ENCODE data around the gene SLC35A5.

SLC35A5 gene

GRCh38 chr3:112627419-112627818 lies 65.6 kb downstream of the SLC35A5 start:
- DNase-seq (ENCODE audit: low read depth) = no peak

DNA sequence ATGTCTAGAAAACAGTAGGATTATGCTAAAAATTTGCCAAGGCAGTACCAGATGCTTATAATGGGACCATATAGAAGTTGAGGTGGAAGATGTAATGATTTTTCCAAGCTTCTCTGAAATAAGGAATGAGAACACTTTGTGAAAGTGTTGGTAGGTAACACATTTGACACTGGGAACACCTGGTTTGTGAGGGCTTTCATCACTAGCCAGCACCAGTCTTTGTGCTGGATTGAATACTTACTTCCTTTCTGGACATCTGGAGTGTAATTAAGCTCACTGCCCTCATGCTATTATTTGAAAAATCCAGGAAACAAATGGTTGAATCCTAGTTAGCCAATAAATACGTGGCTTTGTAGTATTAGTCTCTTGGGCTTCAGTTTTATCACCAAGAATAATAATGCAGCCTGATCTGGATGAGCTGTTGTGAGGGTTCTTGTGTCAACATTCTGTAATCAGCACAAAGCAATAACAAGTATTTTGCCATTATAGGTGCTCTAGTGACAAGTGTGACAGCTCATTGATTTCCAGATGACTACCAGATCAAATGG lies 66.1 kb downstream of the SLC35A5 start:
- no peak for DNase-seq (ENCODE audit: low read depth)

DNA sequence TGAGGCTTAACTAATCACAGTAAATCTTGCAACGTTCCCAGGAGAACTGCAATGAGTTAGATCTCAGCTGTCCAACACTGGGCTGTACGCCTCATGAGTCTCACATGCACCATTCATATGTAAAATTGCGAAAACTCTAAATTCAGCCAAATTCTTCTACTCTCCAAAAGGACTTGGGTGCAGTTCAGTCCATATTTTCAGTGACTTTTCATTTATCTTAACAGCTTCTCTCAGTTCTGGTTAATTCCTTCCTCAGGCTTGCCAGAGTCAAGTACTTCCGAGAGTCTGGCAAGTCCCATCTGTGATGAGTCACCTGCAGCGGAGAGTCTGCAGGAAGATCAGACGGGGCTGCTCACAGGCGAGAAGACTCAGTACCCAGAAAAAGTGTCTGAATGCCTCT lies 67.6 kb downstream of the SLC35A5 start:
- peak; percentile 75 for DNase-seq (ENCODE audit: low read depth)

DNA sequence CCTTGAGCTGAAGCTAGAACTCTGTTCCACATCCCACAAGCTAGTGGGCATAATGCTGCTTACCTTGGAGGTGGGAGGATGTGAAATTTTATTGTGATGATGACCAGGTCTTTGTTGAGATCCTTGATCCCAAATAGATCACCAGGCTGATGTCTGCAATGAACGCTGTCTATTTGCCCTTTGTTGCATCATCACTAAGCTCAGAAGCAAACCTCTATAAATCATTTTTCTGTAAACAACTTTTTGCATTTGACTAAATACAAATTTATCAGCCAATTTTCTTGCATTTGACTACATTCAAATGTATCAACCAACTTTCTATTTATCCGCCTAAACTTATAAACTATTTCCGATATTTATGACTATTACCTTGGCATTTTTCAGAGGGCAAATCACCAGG lies 69.4 kb downstream of the SLC35A5 start:
- no peak for DNase-seq (ENCODE audit: low read depth)

DNA sequence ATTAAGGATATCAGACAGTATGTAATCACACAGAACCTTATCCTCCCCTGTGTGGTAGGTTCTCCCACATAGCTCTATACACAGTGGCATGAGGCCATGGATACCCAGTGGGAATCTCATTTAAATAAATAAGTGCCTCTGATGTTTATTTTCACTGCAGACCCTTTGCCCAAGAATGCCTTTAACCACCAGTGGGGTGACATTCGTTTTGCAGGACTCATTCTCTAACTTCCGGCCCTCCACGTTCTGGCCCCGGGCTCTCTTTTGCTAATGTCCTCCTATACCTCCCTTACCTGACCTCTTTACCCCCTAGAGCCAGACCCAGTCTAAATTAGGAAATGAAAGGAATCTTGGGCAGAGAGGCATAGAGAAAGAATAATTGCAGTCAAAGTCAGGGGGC lies 70.8 kb downstream of the SLC35A5 start:
- DNase-seq (ENCODE audit: low read depth) = no peak

DNA sequence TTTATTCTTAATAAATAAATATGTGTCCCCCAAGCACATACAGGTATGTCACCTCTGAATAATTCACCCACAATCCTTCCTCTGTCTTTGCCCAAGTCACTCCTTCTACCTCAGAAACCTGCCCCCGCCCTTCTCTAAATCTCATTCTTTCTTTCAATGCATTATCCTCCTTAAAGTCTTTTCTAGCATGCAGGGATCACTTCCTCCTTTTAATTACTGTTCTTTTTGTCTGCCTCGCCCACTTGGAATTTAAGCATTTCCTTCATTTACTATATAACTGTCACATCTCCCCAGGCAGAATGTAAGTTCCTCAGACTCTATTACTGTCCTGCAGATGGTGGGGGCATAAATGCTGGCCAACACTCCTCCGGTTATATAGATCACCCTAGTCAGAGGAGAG lies 71.3 kb downstream of the SLC35A5 start:
- DNase-seq (ENCODE audit: low read depth) = no peak

DNA sequence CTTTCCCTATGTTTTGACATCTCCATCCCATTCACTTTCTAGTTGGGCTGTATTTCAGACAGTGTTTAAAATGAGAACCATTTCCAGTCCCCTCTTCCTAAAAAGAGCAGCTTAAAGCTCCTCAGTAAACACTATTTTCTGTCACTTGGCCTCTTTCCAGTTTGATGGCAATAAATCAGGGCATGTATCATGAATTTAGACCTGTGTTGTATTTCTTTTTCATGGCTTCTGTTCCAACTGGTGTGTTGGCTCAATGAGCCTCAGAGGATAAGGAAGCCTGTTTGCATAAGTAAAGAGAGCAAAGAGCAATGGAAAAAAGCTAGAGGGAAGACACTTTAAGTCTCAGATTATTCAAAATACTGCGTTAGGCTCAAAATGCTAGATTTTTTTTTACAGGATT lies 71.9 kb downstream of the SLC35A5 start:
- DNase-seq (ENCODE audit: low read depth) = no peak

GRCh38 chr3:112634786-112635541 lies 73.1 kb downstream of the SLC35A5 start:
- DNase-seq (ENCODE audit: low read depth) = no peak

All from HS-5 (cell line).